Transverse colon (tissue), 4 donors: ENCODE measurements around the gene JMJD4. TPM values are rescaled to one million over a fixed set of nuclear protein-coding genes. Genes with fewer than 3 reads are reported as not detected.

Source experiments
- DNase-seq: peaks from one replicate; pipeline ENCODE4 v3.0.0-alpha.2; 2019
- H3K27ac ChIP-seq, 4 donors: fragments of 200-600 bp; sonication (generic); 2 replicates each; pipeline ENCODE4 v1.5.1; 2016 to 2018; ENCODE audit warnings: inconsistent platforms in 4 of 4
- H3K27me3 ChIP-seq: fragments of 200-600 bp; sonication (generic); 2 replicates; pipeline ENCODE4 v1.5.1; 2017; ENCODE audit warnings: inconsistent platforms
- H3K36me3 ChIP-seq, 4 donors: fragments of 200-600 bp; sonication (generic); 2 replicates each; pipeline ENCODE4 v1.5.1; 2017 to 2019; ENCODE audit warnings: inconsistent platforms in 4 of 4
- H3K4me1 ChIP-seq, 4 donors: fragments of 200-600 bp; sonication (generic); 2 replicates each; pipeline ENCODE4 v1.5.1; 2017 to 2020; ENCODE audit warnings: inconsistent platforms in 4 of 4
- H3K4me3 ChIP-seq, 4 donors: fragments of 200-600 bp; sonication (generic); 1 replicate in 1 of 4; 2 replicates in 3 of 4; pipeline versions ENCODE4 v1.5.1 to v1.6.1; 2017 to 2019; ENCODE audit warnings: inconsistent platforms in 4 of 4
- H3K9me3 ChIP-seq, 2 donors: fragments of 200-600 bp; sonication (generic); 2 replicates each; pipeline ENCODE4 v1.5.1; 2017 to 2019; ENCODE audit warnings: inconsistent platforms in 2 of 2
- CTCF ChIP-seq, 5 experiments: fragments of 200-600 bp in 3 of 5; fragments of 450-650 bp in 2 of 5; sonication (generic) in 3 of 5; IDR thresholded peaks; 1 replicate in 2 of 5; 2 replicates in 3 of 5; pipeline ENCODE4 v1.5.1; 2016 to 2017; ENCODE audit warnings: antibody characterized with exemption in 5 of 5, inconsistent platforms in 3 of 5, mild to moderate bottlenecking in 2 of 5, moderate library complexity in 1 of 5
- EP300 ChIP-seq: sonication (generic); formaldehyde crosslinking; IDR thresholded peaks from one replicate; pipeline ENCODE4 v1.6.1; 2017; ENCODE audit warnings: antibody characterized with exemption, low read depth
- POLR2A ChIP-seq: fragments of 450-650 bp; IDR thresholded peaks from one replicate; pipeline ENCODE4 v1.6.1; 2016; ENCODE audit warnings: antibody characterized with exemption, mild to moderate bottlenecking, moderate library complexity
- POLR2AphosphoS5 ChIP-seq, 3 donors: sonication (generic); formaldehyde crosslinking; IDR thresholded peaks; one replicate each; pipeline ENCODE4 v1.6.1; 2016; ENCODE audit warnings: antibody characterized with exemption in 3 of 3
- WGBS, 2 donors: methylation state at CpG; one replicate each; pipeline ENCODE4 v1.1.5; 2018; ENCODE audit warnings: low coverage in 1 of 2; 5-methylcytosine and 5-hydroxymethylcytosine counted together
- in situ Hi-C, 4 donors: fragments of 200-750 bp; cut with MboI; loops; one replicate each; pipeline versions ENCODE4 v1.15.0 to v1.15.1; 2017; ENCODE audit warnings: low sequenced_read_pairs in 3 of 4, low pct_ligation_motif_present in 1 of 4, low pct_unique_long_range_greater_than_20kb in 1 of 4
- intact Hi-C: fragments of 100-400 bp; cut with DNase I; formaldehyde crosslinking; loops from one replicate; pipeline ENCODE4 v1.15.1; 2023; ENCODE audit warnings: low total_unique reads
- total RNA-seq, 4 donors: library from RNA; depleted of rRNA; stranded (reverse); fragments of >200 nt; gene quantifications; one replicate each; pipeline ENCODE4 v1.1.0, GENCODE V29; 2016

JMJD4 gene
- total RNA-seq, 4 donors from 2014 or later, result 6.8 to 52.7 (median 19.8) TPM

DNA sequence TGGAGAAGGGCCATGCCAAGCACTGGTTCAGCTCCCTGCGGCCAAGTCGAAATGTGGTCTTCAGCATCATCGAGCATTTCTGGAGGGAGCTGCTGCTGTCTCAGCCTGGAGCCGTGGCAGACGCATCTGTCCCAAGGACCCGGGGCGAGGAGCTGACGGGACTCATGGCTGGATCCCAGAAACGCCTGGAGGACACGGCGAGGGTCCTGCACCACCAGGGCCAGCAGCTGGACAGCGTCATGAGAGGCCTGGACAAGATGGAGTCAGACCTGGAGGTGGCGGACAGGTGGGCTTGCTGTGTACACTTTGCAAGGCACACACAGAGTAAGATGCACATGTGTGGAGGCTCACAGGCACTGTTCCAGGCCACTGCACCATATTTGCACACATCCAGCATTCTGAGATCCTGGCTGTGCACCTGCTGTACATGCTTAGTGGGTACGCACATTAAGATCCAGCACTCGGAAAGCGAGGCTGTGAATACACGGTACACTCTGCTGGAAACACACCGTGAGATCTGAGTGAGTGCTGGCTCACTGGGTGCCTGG, 12.9 kb upstream of the JMJD4 start:
- peaks cover 12 to 34% (median 19%) of the 10 kb centered on the region in 4 donors for H3K4me1 ChIP-seq
- WGBS, 2 donors, result 88% methylated on average over 16 of the region's 18 CpGs; no CpG with 5 or more reads in 1 of the 2 donors
- no peaks in the 10 kb centered on the region for H3K27me3 ChIP-seq

GRCh38 chr1:227747382-227747781, 12.3 kb upstream of the JMJD4 start:
- DNase-seq, result no peak
- in situ Hi-C loops, result no loop called here
- H3K27me3 ChIP-seq, result no peaks in the 10 kb centered on the region
- WGBS, 2 donors, result 86% methylated on average over 7 of the region's 8 CpGs; no CpG with 5 or more reads in 1 of the 2 donors
- no peaks in the 10 kb centered on the region for H3K36me3 ChIP-seq
- no peak overlapping the region for H3K4me3 ChIP-seq
- no peaks in the 10 kb centered on the region for H3K9me3 ChIP-seq
- H3K27ac ChIP-seq, result peak overlapping the region in 3 of 4 donors; percentile 66 to 90 (median 75)
- H3K4me1 ChIP-seq, result peaks cover 12 to 28% (median 19%) of the 10 kb centered on the region in 4 donors
- intact Hi-C loops, result no loop called here
- TF ChIP-seq CTCF (IDR thresholded peaks at IDR 0.05) (no peak), POLR2AphosphoS5 (IDR thresholded peaks at IDR 0.05) (no peak), POLR2A (no peak), EP300 (no peak)

More for the DNA sequence above, 12.9 kb upstream of the JMJD4 start:
- DNase-seq, result no peak
- in situ Hi-C loops (no loop called here), intact Hi-C loops (no loop called here)
- TF ChIP-seq EP300 (no peak), CTCF (IDR thresholded peaks at IDR 0.05) (no peak), POLR2AphosphoS5 (IDR thresholded peaks at IDR 0.05) (no peak), POLR2A (no peak)
- Histone ChIP-seq H3K36me3 (no peaks in the 10 kb centered on the region), H3K9me3 (no peaks in the 10 kb centered on the region), H3K27ac (peak overlapping the region; percentile 60 to 90 (median 70)), H3K4me3 (no peak overlapping the region)

DNA sequence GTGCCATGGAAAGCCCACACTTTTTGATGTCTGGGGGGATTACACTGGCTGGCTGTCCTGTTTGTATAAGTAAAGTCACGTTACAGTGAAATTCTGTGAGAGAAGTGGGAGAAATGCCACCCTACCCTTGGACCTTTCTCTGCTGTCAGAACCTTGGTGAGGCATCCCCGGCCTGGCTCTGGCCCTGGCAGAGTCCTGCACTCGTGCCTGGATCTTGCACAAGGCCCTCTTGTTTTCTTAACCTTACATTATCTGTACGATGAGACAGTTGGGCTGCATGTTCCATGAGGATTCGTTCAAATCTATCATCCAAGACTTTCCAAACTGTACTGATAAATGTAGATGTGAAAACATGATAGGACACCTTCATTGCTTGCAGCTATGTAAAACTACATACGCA, 11.6 kb upstream of the JMJD4 start:
- in situ Hi-C loops, result no loop called here
- no peak for DNase-seq
- intact Hi-C loops, result no loop called here
- 90% methylated on average over 2 to 6 of the region's 6 CpGs for WGBS, 2 donors
- H3K9me3 ChIP-seq, result no peaks in the 10 kb centered on the region
- H3K36me3 ChIP-seq, result no peaks in the 10 kb centered on the region
- no peaks in the 10 kb centered on the region for H3K27me3 ChIP-seq
- no peak overlapping the region for H3K4me3 ChIP-seq
- H3K27ac ChIP-seq, result peak overlapping the region in 1 of 4 donors; percentile 90
- TF ChIP-seq POLR2A (no peak), EP300 (no peak)
- peaks cover 12 to 28% (median 19%) of the 10 kb centered on the region in 4 donors for H3K4me1 ChIP-seq

DNA sequence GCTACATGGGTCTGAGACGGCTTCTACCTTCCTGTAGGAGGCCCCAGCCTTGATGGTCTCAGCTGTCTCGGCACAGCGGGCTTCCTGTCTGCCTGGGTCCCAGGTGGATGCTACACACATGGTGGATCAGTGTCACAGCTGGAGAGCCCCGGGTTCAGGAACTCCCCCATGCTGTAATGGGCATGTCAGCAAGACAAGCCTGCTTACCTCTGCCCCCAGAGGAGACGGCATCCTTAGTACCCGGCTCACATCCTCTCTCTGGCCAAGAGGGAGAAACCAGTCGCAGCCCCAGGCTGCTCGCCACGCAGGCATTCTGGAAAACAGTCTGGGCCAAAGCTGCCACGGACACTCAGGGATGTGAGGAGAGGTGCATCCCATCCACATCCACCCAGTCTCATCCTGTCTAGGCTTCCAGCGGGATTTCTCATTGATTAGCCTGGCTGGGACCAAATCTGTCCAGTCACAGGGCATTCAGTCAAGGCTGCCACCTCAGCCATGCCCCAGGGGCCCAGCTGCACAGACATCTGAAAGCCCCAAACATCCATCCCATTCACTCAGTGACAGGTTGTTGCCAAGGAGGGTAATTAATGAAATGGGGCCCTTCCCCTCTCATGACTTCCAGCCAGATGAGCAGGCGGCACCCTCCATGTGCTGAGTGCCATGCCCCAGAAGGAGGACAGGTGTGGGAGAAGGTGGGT, 10.6 kb upstream of the JMJD4 start:
- in situ Hi-C loops (no loop called here), intact Hi-C loops (no loop called here)
- H3K9me3 ChIP-seq, result no peaks in the 10 kb centered on the region
- no peak overlapping the region for H3K4me3 ChIP-seq
- H3K27ac ChIP-seq, result peak overlapping the region in 2 of 4 donors; percentile 41 to 90
- WGBS, 2 donors, result 93% methylated on average over 9 of the region's 12 CpGs; no CpG with 5 or more reads in 1 of the 2 donors
- TF ChIP-seq CTCF (IDR thresholded peaks at IDR 0.05) (no peak), POLR2A (no peak), EP300 (no peak), POLR2AphosphoS5 (IDR thresholded peaks at IDR 0.05) (no peak)
- H3K27me3 ChIP-seq, result no peaks in the 10 kb centered on the region
- no peak for DNase-seq
- no peaks in the 10 kb centered on the region for H3K36me3 ChIP-seq
- H3K4me1 ChIP-seq, result peaks cover 12 to 28% (median 19%) of the 10 kb centered on the region in 4 donors
